ENCODE results near the gene NRP1. TPM values are rescaled to one million over a fixed set of nuclear protein-coding genes. Genes with fewer than 3 reads are reported as not detected.
"Not testable (repeated sequence)": the region's sequence is repeated elsewhere in the genome, so short reads cannot be mapped to it uniquely, and the experiment has no call there.

The NRP1 gene
- polyA plus RNA-seq, 1 experiment = 218 TPM

DNA sequence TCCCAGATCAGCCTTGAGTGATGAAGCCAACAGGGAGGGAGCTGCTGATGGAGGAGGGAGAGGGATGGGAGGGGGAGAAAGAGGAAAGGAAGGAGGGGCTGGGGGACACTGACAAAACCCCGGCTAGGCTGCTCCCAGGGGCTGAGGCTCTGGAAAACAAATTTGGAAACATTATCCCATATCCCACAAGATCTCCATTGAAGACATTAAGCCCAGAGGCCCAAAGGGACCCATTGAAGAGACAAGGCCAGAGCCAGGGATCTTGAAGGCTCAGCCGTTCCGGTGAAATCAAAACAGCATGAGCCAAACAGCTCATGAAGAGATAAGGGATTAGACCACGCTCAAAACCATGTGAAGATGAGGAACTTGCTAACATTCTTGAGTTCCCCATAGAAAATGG is 192.2 kb downstream of the NRP1 start:
- Histone ChIP-seq H3K9me3 (ENCODE audit: control insufficient read depth, insufficient read depth, low read length) (no peaks in the 10 kb centered on the region; the same call in 1 of the 2 replicates), H3K27me3 (ENCODE audit: control insufficient read depth, insufficient read depth, low read length) (no peaks in the 10 kb centered on the region), H3K4me3 (ENCODE audit: low read depth, low read length) (no peak overlapping the region), H3K27ac (ENCODE audit: low read depth, low read length) (no peak overlapping the region)
- POLR2A ChIA-PET = no interaction called here
- CTCF ChIA-PET = interaction anchor here (1.2 kb wide), 1 partner anchor 1496 kb away, joined by 4 read pairs; no protein-coding TSS in a partner anchor
- TF ChIP-seq, protein P1, sequence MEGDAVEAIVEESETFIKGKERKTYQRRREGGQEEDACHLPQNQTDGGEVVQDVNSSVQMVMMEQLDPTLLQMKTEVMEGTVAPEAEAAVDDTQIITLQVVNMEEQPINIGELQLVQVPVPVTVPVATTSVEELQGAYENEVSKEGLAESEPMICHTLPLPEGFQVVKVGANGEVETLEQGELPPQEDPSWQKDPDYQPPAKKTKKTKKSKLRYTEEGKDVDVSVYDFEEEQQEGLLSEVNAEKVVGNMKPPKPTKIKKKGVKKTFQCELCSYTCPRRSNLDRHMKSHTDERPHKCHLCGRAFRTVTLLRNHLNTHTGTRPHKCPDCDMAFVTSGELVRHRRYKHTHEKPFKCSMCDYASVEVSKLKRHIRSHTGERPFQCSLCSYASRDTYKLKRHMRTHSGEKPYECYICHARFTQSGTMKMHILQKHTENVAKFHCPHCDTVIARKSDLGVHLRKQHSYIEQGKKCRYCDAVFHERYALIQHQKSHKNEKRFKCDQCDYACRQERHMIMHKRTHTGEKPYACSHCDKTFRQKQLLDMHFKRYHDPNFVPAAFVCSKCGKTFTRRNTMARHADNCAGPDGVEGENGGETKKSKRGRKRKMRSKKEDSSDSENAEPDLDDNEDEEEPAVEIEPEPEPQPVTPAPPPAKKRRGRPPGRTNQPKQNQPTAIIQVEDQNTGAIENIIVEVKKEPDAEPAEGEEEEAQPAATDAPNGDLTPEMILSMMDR (IDR thresholded peaks at IDR 0.05; ENCODE audit: low read depth, low read length) = no peak
- no peak for DNase-seq (ENCODE audit: low read depth, low spot score)

DNA sequence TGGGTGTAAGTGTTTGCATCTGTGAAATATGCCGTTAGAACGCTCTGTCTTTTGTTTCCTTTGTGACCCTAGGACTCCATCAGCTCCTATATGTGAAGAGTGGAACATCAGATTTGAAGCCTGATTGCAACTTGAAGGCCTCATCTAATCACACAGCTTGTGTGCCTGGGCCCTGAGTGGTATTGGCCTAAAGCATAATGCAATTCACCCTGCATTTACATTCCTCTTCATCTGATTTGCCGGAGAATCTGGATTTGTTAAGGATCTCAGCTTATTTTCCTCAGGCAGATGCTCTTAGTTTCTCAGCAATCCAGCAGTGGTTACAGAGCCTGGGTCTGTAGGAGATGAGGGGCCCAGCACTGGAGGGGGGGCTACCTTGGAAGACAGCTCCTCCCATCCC is 193.2 kb downstream of the NRP1 start:
- CTCF ChIA-PET = no interaction called here
- no peaks in the 10 kb centered on the region for H3K27me3 ChIP-seq (ENCODE audit: control insufficient read depth, insufficient read depth, low read length)

DNA sequence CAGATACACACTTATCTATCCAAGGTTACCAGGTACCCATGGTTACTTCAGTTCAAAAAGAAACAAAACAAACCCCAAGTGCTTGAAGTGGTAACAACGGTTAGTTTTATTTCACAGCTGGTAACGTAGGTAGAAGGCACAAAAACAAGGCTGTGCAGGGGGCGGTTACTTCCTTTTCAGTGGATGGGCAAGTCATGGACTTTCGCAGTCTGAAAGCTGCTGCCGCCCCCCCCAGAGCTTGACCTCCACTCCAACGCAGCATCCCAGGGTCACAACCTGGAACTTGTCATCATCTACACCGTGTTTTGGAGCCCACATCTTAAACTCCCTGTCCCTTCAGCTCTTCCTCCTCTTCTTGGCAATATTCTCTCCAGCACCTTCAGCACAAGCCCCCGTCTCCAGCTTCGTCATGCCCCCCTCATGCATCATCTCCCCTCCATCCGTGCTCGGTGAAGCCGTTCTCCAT is 195.3 kb downstream of the NRP1 start:
- H3K27ac ChIP-seq (ENCODE audit: low read depth, low read length) = no peak overlapping the region
- no peak for DNase-seq (ENCODE audit: low read depth, low spot score)
- CTCF ChIA-PET = interaction anchor here (0.8 to 1.9 kb wide), 2 partner anchors 16 to 17 kb away, joined by 4 to 5 read pairs; no protein-coding TSS in a partner anchor
- POLR2A ChIA-PET = interaction anchor here (0.7 kb wide), 1 partner anchor 72 kb away, joined by 4 read pairs; no protein-coding TSS in a partner anchor
- no peak overlapping the region for H3K4me3 ChIP-seq (ENCODE audit: low read depth, low read length)
- no peaks in the 10 kb centered on the region for H3K27me3 ChIP-seq (ENCODE audit: control insufficient read depth, insufficient read depth, low read length)
- no peaks in the 10 kb centered on the region for H3K9me3 ChIP-seq (ENCODE audit: control insufficient read depth, insufficient read depth, low read length)
- TF ChIP-seq, protein P1 (IDR thresholded peaks at IDR 0.05; ENCODE audit: low read depth, low read length) = no peak

More for the DNA sequence above, 193.2 kb downstream of the NRP1 start:
- no peaks in the 10 kb centered on the region; the same call in 1 of the 2 replicates for H3K9me3 ChIP-seq (ENCODE audit: control insufficient read depth, insufficient read depth, low read length)
- TF ChIP-seq, protein P1 (IDR thresholded peaks at IDR 0.05; ENCODE audit: low read depth, low read length) = no peak
- POLR2A ChIA-PET = no interaction called here
- DNase-seq (ENCODE audit: low read depth, low spot score) = no peak
- no peak overlapping the region for H3K27ac ChIP-seq (ENCODE audit: low read depth, low read length)
- no peak overlapping the region for H3K4me3 ChIP-seq (ENCODE audit: low read depth, low read length)

DNA sequence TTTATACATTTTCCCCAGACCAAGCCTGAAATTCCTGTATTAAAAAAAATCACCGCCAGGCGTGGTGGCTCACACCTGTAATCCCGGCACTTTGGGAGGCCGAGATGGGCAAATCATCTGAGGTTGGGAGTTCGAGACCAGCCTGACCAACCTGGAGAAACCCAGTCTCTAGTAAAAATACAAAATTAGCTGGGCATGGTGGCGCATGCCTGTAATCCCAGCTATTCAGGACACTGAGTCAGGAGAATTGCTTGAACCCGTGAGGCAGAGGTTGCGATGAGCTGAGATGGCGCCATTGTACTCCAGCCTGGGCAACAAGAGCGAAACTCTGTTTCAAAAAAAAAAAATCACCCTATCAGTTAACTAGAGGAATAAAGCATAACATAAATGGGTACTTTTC is 195.8 kb downstream of the NRP1 start:
- CTCF ChIA-PET = interaction anchor here (0.7 to 1.9 kb wide), 3 partner anchors 16 to 91 kb away, joined by 3 to 5 read pairs (median 4); no protein-coding TSS in a partner anchor
- not testable (repeated sequence) for H3K4me3 ChIP-seq (ENCODE audit: low read depth, low read length); H3K9me3 ChIP-seq (ENCODE audit: control insufficient read depth, insufficient read depth, low read length); H3K27me3 ChIP-seq (ENCODE audit: control insufficient read depth, insufficient read depth, low read length); H3K27ac ChIP-seq (ENCODE audit: low read depth, low read length); DNase-seq (ENCODE audit: low read depth, low spot score)
- POLR2A ChIA-PET = interaction anchor here (0.7 kb wide), 1 partner anchor 72 kb away, joined by 4 read pairs; no protein-coding TSS in a partner anchor

DNA sequence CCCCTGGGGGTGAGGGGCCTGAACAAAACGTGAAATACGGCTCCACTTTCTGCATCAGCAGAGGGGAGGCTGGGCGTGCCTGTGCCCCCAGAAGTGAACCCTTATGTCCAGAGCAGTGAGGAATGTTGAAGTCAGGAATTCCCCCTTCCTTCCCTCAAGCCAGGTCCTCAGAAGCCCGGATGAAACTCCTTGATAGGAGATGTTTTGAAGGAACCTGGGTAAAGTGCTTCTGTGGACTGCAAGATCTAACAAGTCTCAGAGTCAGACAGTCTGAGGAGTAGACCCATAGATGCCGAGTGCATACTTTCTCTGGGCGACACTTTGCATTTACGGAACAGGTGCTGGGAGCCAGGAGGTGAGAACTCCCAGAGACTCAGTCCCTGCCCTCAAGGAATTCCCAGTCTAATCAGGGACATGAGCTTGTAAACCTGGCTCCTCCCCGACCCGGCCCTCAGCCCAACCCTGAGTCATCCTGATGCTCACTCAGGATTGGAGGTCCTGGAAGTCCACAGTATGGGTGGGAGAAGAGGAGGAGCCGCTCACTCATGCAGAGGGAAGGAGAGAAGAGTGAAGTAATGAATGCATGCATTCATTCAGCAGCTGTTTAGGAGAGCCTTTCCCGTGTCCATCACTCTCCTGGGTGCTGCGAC is 197.0 kb downstream of the NRP1 start:
- no peak for DNase-seq (ENCODE audit: low read depth, low spot score)
- H3K9me3 ChIP-seq (ENCODE audit: control insufficient read depth, insufficient read depth, low read length) = no peaks in the 10 kb centered on the region
- ChIA-PET CTCF (no interaction called here), POLR2A (interaction anchor here (1.5 kb wide), 1 partner anchor 24 kb away, joined by 3 read pairs; no protein-coding TSS in a partner anchor)
- H3K27ac ChIP-seq (ENCODE audit: low read depth, low read length) = peak overlapping the region; percentile 25
- H3K4me3 ChIP-seq (ENCODE audit: low read depth, low read length) = no peak overlapping the region
- TF ChIP-seq, protein P1 (IDR thresholded peaks at IDR 0.05; ENCODE audit: low read depth, low read length) = no peak
- no peaks in the 10 kb centered on the region for H3K27me3 ChIP-seq (ENCODE audit: control insufficient read depth, insufficient read depth, low read length)

Measured in AG04450 (cell line).